ENCODE data around the gene P3H2.
"Not testable (repeated sequence)": the region's sequence is repeated elsewhere in the genome, so short reads cannot be mapped to it uniquely, and the experiment has no call there.

P3H2 gene

GRCh38 chr3:190073264-190074008 lies 47.3 kb downstream of the P3H2 start:
- no peak overlapping the region for H3K4me2 ChIP-seq
- no peaks in the 10 kb centered on the region for H3K36me3 ChIP-seq (ENCODE audit: insufficient read depth)
- no peaks in the 10 kb centered on the region for H4K20me1 ChIP-seq (ENCODE audit: insufficient read depth)
- no peaks in the 10 kb centered on the region for H3K4me1 ChIP-seq (ENCODE audit: low read depth, poor library complexity, severe bottlenecking)
- H3K4me3 ChIP-seq (IDR thresholded peaks at IDR 0.05; ENCODE audit: insufficient read depth, low read depth, low read length) = no peak overlapping the region
- H3K79me2 ChIP-seq (ENCODE audit: insufficient read depth, low read depth) = no peaks in the 10 kb centered on the region
- no peak overlapping the region for H3K9ac ChIP-seq
- H3K27me3 ChIP-seq (ENCODE audit: insufficient read depth, low read depth) = no peaks in the 10 kb centered on the region
- H2AFZ ChIP-seq (ENCODE audit: low read depth) = no peak overlapping the region
- no peak for TF ChIP-seq CTCF (conservative IDR thresholded peaks at IDR 0.05; ENCODE audit: low read depth, low read length)
- no peak overlapping the region for H3K27ac ChIP-seq

- no peaks in the 10 kb centered on the region for H4K20me1 ChIP-seq (ENCODE audit: insufficient read depth)
- H3K27ac ChIP-seq = no peak overlapping the region
- no peak overlapping the region for H3K9ac ChIP-seq
- no peaks in the 10 kb centered on the region for H3K4me1 ChIP-seq (ENCODE audit: low read depth, poor library complexity, severe bottlenecking)
- no peaks in the 10 kb centered on the region for H3K36me3 ChIP-seq (ENCODE audit: insufficient read depth)
- no peak overlapping the region for H2AFZ ChIP-seq (ENCODE audit: low read depth)
- no peaks in the 10 kb centered on the region for H3K79me2 ChIP-seq (ENCODE audit: insufficient read depth, low read depth)
- no peak for TF ChIP-seq CTCF (conservative IDR thresholded peaks at IDR 0.05; ENCODE audit: low read depth, low read length)
- H3K4me2 ChIP-seq = no peak overlapping the region
- no peaks in the 10 kb centered on the region for H3K27me3 ChIP-seq (ENCODE audit: insufficient read depth, low read depth)
- H3K4me3 ChIP-seq (IDR thresholded peaks at IDR 0.05; ENCODE audit: insufficient read depth, low read depth, low read length) = no peak overlapping the region
Measured at GRCh38 chr3:190072856-190073255, 47.8 kb downstream of the P3H2 start.

- not testable (repeated sequence) for H3K27me3 ChIP-seq (ENCODE audit: insufficient read depth, low read depth); H3K4me3 ChIP-seq (IDR thresholded peaks at IDR 0.05; ENCODE audit: insufficient read depth, low read depth, low read length); H4K20me1 ChIP-seq (ENCODE audit: insufficient read depth); H3K36me3 ChIP-seq (ENCODE audit: insufficient read depth); H3K9ac ChIP-seq; H2AFZ ChIP-seq (ENCODE audit: low read depth); H3K4me1 ChIP-seq (ENCODE audit: low read depth, poor library complexity, severe bottlenecking); H3K4me2 ChIP-seq; H3K27ac ChIP-seq; H3K79me2 ChIP-seq (ENCODE audit: insufficient read depth, low read depth)
Measured at GRCh38 chr3:190071921-190072320, 48.8 kb downstream of the P3H2 start.

- H3K36me3 ChIP-seq (ENCODE audit: insufficient read depth) = no peaks in the 10 kb centered on the region
- no peak overlapping the region for H2AFZ ChIP-seq (ENCODE audit: low read depth)
- H3K4me2 ChIP-seq = no peak overlapping the region
- H3K9ac ChIP-seq = no peak overlapping the region
- H3K79me2 ChIP-seq (ENCODE audit: insufficient read depth, low read depth) = no peaks in the 10 kb centered on the region
- H3K4me1 ChIP-seq (ENCODE audit: low read depth, poor library complexity, severe bottlenecking) = no peaks in the 10 kb centered on the region
- no peak for TF ChIP-seq CTCF (conservative IDR thresholded peaks at IDR 0.05; ENCODE audit: low read depth, low read length)
- no peak overlapping the region for H3K4me3 ChIP-seq (IDR thresholded peaks at IDR 0.05; ENCODE audit: insufficient read depth, low read depth, low read length)
- H3K27ac ChIP-seq = no peak overlapping the region
- H4K20me1 ChIP-seq (ENCODE audit: insufficient read depth) = no peaks in the 10 kb centered on the region
- no peaks in the 10 kb centered on the region for H3K27me3 ChIP-seq (ENCODE audit: insufficient read depth, low read depth)
Measured at GRCh38 chr3:190070622-190071347, 49.9 kb downstream of the P3H2 start.

- Histone ChIP-seq H3K36me3 (ENCODE audit: insufficient read depth) (no peaks in the 10 kb centered on the region), H3K9ac (no peak overlapping the region), H3K4me2 (no peak overlapping the region), H2AFZ (ENCODE audit: low read depth) (no peak overlapping the region), H4K20me1 (ENCODE audit: insufficient read depth) (no peaks in the 10 kb centered on the region), H3K27ac (no peak overlapping the region), H3K27me3 (ENCODE audit: insufficient read depth, low read depth) (no peaks in the 10 kb centered on the region), H3K4me1 (ENCODE audit: low read depth, poor library complexity, severe bottlenecking) (no peaks in the 10 kb centered on the region), H3K79me2 (ENCODE audit: insufficient read depth, low read depth) (no peaks in the 10 kb centered on the region), H3K4me3 (IDR thresholded peaks at IDR 0.05; ENCODE audit: insufficient read depth, low read depth, low read length) (no peak overlapping the region)
- no peak for TF ChIP-seq CTCF (conservative IDR thresholded peaks at IDR 0.05; ENCODE audit: low read depth, low read length)
Measured at GRCh38 chr3:190065204-190065603, 55.5 kb downstream of the P3H2 start.

All from KMS-11 (cell line).